GM18498 (cell line): ENCODE data around the gene TNFRSF8.
"Not testable (repeated sequence)": the region's sequence is repeated elsewhere in the genome, so short reads cannot be mapped to it uniquely, and the experiment has no call there.

Experiments
- ATAC-seq: cut with Tn5 transposase; IDR thresholded peaks from one replicate; pipeline ENCODE4 v1.9.1; 2021; ENCODE audit warnings: mild to moderate bottlenecking, moderate library complexity; ENCODE audit not compliant: unreplicated experiment

TNFRSF8 gene

DNA sequence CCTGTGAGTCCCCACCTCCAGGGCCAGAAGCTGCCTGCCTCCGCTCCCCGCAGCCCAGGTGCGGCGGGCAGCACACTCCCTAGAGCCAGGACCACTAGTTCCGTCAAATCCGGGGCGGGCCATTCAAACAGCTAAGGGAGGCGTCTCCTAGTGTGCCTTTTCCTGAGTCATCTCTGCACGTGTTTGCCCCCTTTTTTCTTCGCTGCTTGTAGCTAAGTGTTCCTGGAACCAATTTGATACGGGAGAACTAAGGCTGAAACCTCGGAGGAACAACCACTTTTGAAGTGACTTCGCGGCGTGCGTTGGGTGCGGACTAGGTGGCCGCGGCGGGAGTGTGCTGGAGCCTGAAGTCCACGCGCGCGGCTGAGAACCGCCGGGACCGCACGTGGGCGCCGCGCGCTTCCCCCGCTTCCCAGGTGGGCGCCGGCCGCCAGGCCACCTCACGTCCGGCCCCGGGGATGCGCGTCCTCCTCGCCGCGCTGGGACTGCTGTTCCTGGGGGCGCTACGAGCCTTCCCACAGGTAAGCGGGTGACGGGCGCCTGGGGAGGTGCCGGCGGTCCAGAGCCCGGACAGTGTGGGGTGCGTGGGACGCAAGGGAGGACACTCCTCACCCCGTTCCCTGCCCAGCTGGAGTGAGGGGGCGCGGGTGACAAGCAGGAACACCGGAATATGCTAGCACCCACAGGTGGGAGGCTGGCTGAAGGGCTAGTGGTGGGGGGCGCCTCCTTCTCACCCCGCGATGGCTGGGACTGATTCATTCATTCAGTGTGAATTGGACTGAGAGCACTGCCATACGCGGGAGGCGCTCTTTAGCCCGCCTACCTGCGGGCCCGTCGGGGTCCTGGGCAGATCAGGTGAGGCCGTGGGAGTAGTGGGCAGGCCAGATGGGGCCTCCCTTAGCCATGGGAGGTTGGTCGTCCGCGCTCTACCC lies at the start of gene TNFRSF8:
TSS of gene TNFRSF8 (plus strand) at position 163 of the 932 bp plus-strand sequence. CDS start at position 459, 296 bp downstream.
- ATAC-seq: no peak

DNA sequence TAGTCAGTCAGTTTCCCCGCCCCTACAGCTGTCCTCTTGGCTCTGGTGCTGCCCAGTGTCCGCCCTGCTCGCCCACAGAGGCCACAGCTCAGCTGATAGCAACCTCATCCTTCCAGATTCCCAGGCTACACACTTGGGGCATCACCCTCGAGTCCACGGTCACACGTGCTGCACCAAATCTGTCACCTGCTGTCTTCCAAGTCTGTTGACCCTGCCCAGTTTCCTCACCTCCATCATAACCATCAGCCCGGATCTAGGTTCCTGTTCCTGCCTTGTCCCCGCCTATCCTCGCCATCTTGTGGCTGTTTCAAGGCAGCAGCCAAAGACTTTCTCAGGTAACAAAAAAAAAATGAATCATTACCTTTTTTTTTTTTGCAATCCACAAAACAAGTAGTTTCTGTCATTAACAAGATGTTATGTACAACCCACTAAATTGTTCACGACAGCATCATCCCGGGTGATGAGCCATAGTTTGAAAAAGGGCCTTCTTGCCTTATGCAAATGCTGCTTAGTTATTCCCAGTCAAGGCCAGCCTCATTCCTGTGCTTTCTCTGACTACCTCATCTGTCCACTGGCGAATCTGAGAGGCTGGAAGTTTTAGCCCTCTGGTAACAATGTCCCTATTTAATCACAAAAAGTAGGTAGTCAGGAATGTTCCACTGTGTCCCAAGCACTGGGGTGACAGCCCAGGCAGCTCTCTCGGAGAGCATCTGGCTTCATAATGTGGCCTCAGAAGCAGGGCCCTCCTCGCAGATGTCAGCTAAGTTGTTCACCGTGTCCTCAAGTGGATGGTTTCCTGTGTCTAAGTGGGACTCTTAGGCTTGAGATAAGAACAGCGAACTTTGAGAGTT lies 48.7 kb upstream of the TNFRSF8 start:
- ATAC-seq: no peak

DNA sequence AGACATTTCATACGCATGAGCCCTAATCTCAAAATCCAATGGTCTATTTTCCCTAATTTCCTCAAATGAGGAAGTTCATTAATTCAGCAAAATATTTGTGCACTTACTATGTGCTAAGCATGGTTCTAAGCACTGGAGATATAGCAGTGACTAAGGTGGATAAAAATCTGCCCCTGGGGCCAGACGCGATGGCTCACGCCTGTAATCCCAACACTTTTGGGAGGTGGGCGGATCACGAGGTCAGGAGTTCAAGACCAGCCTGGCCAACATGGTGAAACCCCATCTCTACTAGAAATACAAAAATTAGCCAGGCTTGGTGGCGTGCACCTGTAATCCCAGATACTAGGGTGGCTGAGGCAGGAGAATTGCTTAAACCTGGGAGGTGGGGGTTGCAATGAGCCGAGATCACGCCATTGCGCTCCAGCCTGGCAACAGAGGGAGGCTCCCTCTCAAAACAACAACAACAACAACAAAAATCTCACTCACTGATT lies 48.1 kb upstream of the TNFRSF8 start:
- no peak for ATAC-seq

DNA sequence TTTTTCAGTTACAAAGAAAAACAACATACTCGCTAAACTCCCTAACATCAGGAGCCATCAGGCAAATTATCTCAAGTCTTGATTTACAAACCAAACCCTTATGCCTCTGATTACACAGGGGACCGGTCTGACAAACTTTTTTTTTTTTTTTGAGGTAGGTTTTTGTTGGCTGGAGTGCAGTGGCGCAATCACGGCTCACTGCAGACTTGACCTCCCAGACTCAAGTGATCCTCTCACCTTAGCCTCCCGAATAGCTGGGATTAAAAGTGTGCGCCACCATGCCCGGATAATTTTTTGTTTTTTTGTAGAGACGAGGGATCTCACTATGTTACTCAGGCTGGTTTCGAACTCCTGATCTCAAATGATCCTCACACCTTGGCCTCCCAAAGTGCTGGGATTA lies 47.6 kb upstream of the TNFRSF8 start:
- no peak for ATAC-seq

DNA sequence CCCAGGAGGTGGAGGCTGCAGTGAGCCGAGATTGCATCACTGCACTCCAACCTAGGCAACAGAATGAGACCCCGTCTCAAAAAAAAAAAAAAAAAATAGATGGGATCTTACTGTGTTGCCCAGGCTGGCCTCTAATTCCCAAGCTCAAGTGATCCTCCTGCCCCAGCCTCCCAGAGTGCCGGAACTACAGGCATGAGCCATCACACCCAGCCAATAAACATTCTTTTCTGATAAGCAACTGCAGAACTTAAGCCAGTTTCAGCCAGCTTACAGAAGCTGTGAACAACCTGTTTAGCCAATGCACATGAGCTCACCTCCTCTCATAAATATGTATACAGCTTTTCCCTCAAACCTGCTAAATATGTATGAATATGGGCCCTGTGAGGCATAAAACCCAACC lies 46.9 kb upstream of the TNFRSF8 start:
- no peak for ATAC-seq

DNA sequence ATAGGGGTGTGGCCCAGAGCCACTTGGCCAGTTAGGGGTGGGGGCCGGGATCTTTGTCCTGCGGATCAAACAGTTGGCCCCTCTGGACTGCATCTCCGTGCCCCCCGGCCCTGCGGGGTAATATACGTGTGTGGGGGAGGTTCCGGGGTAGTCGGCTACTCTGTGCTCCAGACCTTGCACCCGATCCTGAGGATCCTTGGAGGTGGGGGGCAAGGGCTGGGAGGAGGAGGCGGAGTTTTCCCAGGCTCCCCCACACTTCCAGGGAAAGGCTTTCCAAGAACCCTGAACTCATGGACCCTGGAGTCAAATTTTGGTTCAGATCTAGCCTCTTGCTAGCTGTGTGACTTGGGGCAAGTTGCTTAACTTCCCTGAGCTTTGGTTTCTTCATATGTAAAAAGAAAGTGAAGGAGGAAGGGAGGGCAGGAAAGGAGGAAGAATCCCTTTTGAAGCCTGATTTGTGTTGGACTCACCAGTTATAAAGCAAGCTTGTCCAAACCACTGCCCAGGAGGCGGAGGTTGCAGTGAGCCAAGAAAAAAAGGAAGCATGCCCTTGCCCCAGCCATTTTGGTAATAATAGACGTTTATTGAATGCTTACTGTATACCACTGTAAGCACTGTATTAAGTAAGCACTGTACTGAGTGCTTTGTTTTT lies 43.1 kb upstream of the TNFRSF8 start:
- ATAC-seq: no peak

DNA sequence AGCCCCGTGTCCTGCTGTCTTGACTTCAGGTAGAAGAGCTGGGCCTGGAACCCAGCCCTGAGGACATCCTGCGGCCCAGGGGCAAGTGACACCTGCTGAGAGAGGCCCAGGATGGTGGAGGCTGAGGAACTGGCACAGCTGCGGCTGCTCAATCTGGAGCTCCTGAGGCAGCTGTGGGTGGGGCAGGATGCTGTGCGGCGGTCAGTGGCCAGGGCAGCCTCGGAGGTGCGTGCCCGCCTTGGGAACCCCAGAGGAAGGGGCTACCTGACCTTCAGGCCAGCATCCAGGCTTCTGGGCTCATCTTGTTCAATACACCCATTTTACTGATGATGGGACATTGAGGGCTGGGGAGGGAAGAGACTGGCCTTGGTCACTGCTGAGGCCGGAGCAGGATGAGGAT lies 41.5 kb upstream of the TNFRSF8 start:
- ATAC-seq: no peak

DNA sequence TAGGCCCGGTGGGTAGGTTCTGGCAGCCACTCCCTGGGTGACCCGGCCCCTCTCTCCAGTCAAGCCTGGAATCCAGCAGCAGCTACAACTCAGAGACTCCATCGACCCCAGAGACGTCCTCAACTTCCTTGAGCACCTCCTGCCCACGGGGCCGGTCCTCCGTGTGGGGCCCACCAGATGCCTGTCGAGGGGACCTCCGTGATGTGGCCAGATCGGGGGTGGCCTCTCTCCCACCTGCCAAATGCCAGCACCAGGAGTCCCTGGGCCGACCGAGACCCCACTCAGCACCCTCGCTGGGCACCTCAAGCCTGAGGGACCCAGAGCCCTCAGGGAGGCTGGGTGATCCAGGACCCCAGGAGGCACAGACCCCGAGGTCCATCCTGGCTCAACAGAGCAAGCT lies 41.1 kb upstream of the TNFRSF8 start:
- ATAC-seq: no peak

DNA sequence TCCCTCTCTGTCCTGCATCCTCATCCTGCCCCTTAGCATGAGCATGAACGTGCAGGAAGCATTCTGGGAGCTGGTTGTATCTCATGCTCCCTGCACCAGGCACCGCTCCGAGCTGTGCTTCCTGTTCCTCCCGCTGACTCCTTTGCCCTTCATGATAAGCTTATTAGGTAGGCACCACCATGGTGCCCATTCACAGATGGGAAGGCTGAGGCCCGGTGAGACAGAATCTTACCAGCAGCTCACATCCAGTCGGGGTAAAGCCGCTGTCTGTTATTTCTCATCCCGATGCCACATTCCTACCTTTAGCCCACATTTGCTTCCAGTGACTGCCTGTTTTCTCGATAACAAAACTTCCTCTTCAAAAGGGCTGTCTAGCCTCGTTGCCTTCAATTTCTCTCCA lies 36.5 kb upstream of the TNFRSF8 start:
- ATAC-seq: no peak

DNA sequence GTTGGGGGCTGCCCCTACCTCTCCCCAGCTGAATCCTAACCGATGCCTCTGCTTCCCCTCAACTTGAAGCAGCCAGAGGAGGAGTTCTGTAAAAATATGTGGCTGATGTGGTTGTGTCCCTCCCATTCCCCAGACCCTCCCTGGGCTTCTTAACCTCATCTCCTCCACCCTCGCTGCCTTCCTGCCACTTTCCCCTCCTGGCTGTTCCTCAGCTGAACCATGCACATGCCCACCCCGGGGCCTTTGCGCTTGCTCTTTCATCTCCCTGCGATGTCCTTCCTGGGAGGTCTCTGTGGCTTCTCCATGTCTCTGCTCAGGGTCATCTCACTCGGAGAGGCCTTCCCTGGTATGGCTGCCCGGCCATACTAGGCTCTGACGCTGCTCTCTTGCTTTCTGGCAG lies 34.9 kb upstream of the TNFRSF8 start:
- no peak for ATAC-seq

DNA sequence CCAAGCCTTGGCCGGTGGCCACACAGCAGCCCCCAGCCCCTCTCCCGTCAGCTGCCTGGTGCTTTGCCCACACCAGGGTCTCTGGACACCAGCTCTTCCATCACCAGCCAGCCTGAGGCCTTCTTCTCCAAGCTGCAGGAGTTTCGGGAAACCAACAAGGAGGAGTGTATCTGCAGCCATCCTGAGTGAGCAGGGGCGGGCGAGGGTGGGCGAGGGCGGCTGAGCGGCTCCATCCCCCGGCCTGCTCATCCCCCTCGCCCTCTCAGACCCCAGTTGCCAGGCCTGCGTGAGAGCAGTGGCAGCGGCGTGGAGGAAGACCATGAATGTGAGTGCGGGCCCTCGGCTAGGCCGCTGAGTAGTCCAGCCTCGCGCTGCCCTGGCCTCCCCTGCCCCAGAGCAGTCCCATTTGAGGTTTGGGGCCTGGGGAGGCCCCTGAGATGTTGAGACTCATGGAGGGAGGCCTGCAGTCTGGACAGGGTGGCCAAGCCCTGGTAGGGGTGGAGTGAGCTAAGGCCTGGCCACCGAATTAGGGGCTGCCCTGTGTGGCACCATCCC lies 34.1 kb upstream of the TNFRSF8 start:
- ATAC-seq: no peak

DNA sequence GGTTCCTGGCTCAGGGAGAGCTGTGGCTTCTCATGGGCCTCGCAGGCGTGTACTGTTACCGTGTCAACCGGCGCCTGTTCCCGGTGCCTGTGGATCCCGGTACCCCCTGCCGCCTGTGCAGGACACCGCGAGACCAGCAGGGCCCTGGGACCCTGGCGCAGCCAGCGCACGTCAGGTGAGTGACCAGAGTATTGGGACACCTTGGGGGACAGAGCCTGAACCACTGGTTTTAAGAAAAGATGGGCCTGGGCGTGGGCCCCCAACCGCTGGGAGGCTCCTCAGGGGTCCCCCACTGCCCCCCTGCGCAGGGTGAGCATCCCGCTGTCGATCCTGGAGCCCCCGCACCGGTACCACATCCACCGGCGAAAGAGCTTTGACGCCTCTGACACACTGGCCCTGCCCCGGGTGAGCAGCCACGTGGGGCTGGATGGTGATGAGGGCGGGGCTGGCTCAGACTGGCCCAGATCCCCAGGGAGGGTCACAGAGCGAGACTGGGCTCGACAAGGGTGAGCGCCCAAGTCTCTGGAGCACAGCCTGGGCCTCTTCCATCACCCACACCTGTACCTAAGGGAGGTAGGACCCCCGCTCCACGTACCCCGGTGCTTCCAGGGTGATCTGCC lies 33.3 kb upstream of the TNFRSF8 start:
- ATAC-seq: no peak

DNA sequence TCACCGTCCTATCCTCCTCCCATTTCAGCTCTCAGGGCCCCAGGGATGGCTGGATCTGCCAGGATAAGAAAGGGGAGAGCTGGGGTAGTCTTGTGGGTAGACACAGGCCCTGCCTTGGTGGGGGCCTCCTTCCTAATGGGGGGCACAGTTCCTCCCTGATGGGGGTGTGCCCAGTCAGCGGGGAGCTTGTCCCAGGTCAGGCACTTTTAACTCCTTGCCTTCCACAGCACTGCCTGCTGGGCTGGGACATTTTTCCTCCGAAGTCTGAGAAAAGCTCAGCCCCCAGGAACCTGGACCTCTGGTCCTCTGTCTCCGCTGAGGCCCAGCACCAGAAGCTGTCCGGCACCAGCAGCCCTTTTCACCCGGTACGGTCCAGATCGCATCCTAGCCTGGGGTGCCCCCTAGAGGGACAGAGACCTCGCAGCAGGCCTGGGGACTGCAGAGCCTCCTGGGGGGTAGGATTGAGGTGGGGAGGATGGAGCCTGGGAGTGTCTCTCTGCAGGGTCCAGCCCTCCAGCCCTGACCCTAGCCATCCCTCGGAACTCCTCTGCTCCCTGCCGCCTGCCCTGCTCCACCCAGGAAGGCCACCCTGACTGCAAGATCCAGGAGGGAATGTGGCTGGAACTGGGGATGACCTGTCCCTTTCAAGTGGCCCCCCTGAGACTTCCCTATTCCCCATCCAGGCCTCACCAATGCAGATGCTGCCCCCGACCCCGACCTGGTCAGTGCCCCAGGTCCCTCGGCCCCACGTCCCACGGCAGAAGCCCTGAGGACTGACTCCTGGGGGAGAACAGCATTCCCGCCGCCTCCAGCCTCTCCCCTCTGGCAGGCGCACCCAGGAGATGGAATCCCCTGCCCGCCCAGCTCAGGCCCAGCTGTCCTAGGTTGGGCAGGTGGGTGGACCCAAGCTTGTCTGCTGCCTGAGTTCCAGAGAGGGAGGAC lies 31.8 kb upstream of the TNFRSF8 start:
- no peak for ATAC-seq

DNA sequence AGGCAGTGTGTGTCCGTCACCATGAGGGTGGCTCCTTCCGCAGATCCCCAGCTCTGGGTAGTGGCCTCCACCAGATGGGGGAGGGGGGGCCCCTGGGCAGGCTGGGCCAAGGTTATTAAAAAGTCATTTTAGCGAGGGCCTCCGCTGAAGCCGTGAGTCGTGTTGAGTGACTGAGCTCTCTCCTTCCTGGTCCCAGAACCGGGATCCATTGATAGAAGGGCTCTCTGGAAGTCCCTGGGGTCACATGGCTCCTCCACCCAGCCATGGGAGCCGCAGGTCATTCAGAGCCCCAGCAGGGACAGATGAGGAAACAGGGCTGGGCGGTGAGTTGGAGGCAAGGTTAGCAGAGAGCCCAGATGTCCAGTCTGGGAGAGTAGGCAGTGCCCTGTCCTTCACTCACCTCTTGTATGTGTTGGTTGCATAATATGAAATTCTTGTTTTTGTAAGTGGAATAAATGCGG lies 30.9 kb upstream of the TNFRSF8 start:
- ATAC-seq: no peak

DNA sequence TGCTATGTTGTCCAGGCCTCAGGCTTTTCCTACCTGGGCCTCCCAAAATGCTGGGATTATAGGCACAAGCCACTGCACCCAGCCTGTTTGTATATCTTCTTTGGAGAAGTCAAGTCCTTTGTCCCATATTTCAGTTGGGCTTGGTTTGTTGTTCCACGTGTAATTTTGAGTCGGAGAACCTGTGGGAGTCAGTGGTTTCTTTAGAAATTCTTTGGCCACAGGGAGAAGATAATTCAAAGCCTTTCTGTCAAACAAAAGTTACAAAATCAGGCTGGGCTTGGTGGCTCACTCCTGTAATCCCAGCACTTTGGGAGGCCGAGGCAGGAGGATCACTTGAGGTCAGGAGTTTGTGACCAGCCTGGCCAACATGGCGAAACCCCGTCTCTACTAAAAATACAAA lies 29.7 kb upstream of the TNFRSF8 start:
- not testable (repeated sequence) for ATAC-seq

DNA sequence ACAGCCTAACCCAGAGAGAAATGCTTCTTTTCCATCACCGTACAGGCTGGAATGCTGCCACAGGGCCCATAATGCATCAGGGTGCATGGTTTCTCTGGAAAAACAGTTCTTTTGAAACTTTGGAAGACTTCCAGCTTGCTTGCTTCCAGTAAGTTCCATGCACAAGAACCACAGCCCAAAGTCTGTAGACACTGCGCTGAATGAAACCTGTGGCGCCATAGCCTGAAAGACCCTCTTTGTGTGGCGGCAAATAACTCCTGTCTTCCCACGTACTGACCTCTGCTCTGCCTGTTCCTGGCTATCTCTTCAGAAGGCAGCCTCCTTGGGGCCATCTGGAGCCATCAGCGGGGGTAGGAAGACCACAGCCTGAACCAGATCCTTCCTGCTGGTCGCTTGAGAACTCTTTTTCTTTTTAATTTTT lies 28.7 kb upstream of the TNFRSF8 start:
- no peak for ATAC-seq

DNA sequence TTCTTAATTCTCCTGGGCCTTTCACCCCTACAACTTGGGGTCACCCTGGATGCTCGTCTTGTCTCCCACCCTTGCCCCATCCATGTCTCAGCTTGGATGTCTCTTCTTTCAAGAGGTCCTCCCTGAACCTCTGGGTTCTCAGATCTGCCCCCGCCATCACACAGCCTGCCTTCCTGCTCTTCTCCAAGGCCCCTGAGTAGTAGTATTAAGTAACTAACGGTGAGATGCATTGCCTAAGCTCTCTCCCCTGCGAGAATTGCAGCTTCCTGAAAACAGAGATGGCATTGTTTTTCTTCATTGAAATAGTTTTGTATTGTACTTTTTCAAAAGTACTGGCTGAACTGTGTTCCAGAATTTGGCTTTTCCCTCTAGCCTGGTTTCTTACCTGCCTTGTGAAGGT lies 27.8 kb upstream of the TNFRSF8 start:
- ATAC-seq: no peak

DNA sequence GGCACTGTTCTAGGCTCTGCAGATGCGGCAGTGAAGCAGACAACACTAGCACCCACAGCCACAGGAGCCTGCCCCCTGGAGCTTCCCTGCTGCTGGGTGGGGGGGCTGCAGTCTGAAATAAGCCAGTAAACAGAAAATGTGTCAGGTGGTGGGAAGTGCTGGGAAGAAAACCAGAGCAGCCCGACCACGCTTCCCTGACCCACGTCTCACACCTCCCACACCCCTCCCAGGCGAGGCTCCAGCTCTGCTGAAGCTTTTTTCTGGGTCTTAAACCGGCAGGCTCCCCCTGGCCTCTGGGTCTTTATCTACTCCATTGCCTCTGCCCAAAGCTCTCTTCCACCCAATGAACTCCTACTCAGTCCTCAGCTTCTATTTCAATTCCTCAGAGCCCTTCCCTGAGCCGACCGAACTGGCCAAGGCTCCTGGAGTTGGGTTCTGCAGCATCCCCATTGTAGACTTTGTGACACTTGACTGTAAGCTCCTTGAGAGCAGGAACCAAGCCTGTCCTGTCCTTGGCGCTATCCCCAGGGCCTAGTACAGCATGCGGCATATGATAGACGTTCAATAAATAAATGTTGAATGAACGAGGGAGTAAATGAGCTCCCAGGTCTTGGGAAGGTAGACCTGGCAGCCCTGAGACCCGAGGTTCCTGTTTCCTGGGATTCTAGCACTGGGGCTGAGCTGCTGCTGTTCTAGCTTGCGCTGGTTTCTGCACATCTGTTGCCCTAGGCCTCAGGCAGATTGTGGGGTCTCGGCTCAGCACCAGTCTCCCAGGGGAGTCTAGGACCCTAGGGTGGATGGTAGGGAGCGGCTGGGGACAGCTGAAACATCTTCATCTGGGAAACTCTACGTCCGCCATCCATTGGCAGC lies 25.4 kb upstream of the TNFRSF8 start:
- ATAC-seq: no peak
